Sigmoid colon (tissue), 7 donors: ENCODE results near the gene AIF1. TPM values are rescaled to one million over a fixed set of nuclear protein-coding genes. Genes with fewer than 3 reads are reported as not detected.
A peak's percentile ranks its signal among the peaks of the same experiment; 100 is the strongest.

Experiments
- DNase-seq: peaks from one replicate; pipeline ENCODE4 v3.0.0-alpha.2; 2019
- H3K27ac ChIP-seq, 4 donors: fragments of 200-600 bp; sonication (generic); one replicate each; pipeline ENCODE4 v1.5.1; 2016 to 2019; ENCODE audit warnings: mild to moderate bottlenecking in 1 of 4
- H3K27me3 ChIP-seq, 3 donors: fragments of 200-600 bp; sonication (generic); one replicate each; pipeline ENCODE4 v1.5.1; 2019; ENCODE audit warnings: mild to moderate bottlenecking in 1 of 3
- H3K36me3 ChIP-seq, 4 donors: fragments of 200-600 bp; sonication (generic); one replicate each; pipeline ENCODE4 v1.5.1; 2016 to 2019
- H3K4me1 ChIP-seq, 4 donors: fragments of 200-600 bp; sonication (generic); one replicate each; pipeline ENCODE4 v1.5.1; 2017 to 2019
- H3K4me3 ChIP-seq, 4 donors: fragments of 200-600 bp; sonication (generic); one replicate each; pipeline ENCODE4 v1.5.1; 2017 to 2019; ENCODE audit warnings: mild to moderate bottlenecking in 2 of 4, moderate library complexity in 1 of 4
- H3K9me3 ChIP-seq, 4 donors: fragments of 200-600 bp in 3 of 4; sonication (generic) in 3 of 4; one replicate each; pipeline versions ENCODE4 v1.5.1 to v1.6.1; 2013 to 2019
- EP300 ChIP-seq, 4 donors: sonication (generic); formaldehyde crosslinking; IDR thresholded peaks; one replicate each; pipeline ENCODE4 v1.6.1; 2017; ENCODE audit warnings: antibody characterized with exemption in 4 of 4
- POLR2A ChIP-seq, 2 donors: fragments of 450-650 bp; IDR thresholded peaks; one replicate each; pipeline ENCODE4 v1.6.1; 2016; ENCODE audit warnings: antibody characterized with exemption in 2 of 2, mild to moderate bottlenecking in 2 of 2, moderate library complexity in 2 of 2
- POLR2AphosphoS5 ChIP-seq, 4 donors: sonication (generic); formaldehyde crosslinking; IDR thresholded peaks; one replicate each; pipeline ENCODE4 v1.6.1; 2017; ENCODE audit warnings: antibody characterized with exemption in 4 of 4
- WGBS, 2 donors: extraction: QIAGEN DNeasy Blood & Tissue Kit; methylation state at CpG; one replicate each; pipeline ENCODE4 v1.1.7; 2013; 5-methylcytosine and 5-hydroxymethylcytosine counted together
- intact Hi-C: fragments of 100-400 bp; cut with DNase I; formaldehyde crosslinking; loops from one replicate; pipeline ENCODE4 v1.15.1; 2023
- polyA plus RNA-seq, 3 donors: library from polyadenylated mRNA; stranded (reverse); fragments of 200-250 nt; gene quantifications; one replicate each; pipeline ENCODE4 v1.2.3, GENCODE V29; 2013
- total RNA-seq, 4 donors: library from RNA; depleted of rRNA; stranded (reverse); fragments of >200 nt; gene quantifications; one replicate each; pipeline ENCODE4 v1.1.0, GENCODE V29; 2016
- TF ChIP-seq, protein P1 (sequence below), 4 experiments: fragments of 450-650 bp in 3 of 4; fragments of 200-600 bp in 1 of 4; IDR thresholded peaks; one replicate each; pipeline ENCODE4 v1.5.1; 2016 to 2019; ENCODE audit warnings: antibody characterized with exemption in 4 of 4, mild to moderate bottlenecking in 3 of 4, moderate library complexity in 2 of 4
- donor health status: healthy with polysubstance abuse.
- donor health status: Bipolar disorder and iron deficiency.
- donor health status: healthy.

The AIF1 gene
- total and polyA plus RNA-seq, 7 donors: 12.5 to 133 (median 59.6) TPM

DNA sequence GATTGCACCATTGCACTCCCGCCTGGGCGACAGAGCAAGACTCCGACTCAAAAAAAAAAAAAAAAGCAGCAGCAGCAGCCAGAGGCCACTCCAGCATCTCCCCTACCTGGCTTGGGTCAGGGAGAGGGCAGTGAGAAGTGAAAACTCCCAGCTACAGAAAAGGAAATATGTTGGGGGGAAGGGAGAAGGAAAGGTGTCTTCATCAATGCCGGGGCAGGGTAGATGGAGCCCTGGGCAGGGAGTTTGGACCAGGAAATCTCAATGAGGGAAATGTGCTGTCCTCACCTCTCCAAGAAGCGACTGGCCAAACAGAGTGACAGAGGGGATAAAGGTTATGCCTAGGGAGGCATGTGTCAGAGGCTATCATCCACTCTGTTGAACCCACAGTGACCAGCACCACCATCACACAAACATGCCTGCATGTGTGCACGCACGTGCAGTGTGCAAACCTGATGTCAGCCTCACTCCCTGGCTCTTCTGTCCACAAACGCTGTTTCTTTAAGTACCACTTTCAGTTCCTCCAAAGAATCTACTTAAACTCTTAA lies 887 bp upstream of the AIF1 start:
- intact Hi-C loops: no loop called here
- no peaks in the 10 kb centered on the region for H3K36me3 ChIP-seq
- no peak for DNase-seq
- H3K9me3 ChIP-seq: no peaks in the 10 kb centered on the region
- TF ChIP-seq POLR2A (IDR thresholded peaks at IDR 0.05) (no peak), EP300 (IDR thresholded peaks at IDR 0.05) (no peak), POLR2AphosphoS5 (IDR thresholded peaks at IDR 0.05) (no peak)
- TF ChIP-seq, protein P1, sequence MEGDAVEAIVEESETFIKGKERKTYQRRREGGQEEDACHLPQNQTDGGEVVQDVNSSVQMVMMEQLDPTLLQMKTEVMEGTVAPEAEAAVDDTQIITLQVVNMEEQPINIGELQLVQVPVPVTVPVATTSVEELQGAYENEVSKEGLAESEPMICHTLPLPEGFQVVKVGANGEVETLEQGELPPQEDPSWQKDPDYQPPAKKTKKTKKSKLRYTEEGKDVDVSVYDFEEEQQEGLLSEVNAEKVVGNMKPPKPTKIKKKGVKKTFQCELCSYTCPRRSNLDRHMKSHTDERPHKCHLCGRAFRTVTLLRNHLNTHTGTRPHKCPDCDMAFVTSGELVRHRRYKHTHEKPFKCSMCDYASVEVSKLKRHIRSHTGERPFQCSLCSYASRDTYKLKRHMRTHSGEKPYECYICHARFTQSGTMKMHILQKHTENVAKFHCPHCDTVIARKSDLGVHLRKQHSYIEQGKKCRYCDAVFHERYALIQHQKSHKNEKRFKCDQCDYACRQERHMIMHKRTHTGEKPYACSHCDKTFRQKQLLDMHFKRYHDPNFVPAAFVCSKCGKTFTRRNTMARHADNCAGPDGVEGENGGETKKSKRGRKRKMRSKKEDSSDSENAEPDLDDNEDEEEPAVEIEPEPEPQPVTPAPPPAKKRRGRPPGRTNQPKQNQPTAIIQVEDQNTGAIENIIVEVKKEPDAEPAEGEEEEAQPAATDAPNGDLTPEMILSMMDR (IDR thresholded peaks at IDR 0.05): no peak
- H3K27me3 ChIP-seq: no peaks in the 10 kb centered on the region
- 69 to 70% methylated on average over 8 of the region's 8 CpGs for WGBS, 2 donors
- peaks cover 0 to under 1% (median under 1%) of the 10 kb centered on the region in 4 donors for H3K4me1 ChIP-seq
- no peak overlapping the region for H3K4me3 ChIP-seq
- H3K27ac ChIP-seq: no peak overlapping the region

DNA sequence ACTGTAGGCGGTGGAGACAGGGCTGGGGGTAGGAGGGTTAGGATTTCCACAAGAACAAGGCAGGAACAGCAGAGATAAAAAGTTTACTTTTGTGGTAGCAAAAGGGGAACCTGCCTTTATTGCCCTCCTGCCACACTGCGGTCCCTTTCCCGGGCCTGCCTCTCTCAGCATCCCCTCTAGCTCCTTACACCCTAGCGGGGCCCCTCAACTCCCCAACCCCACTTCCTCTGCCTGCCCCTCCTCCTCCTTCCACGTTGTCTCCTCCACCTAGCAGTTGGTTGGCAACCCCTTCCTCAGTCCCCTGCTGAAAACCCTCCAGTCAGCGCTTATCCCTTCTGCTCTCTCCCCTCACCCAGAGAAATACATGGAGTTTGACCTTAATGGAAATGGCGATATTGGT lies 714 bp downstream of the AIF1 start:
- Histone ChIP-seq H3K4me1 (peaks cover 2 to 6% (median 4%) of the 10 kb centered on the region in 4 donors), H3K4me3 (peak overlapping the region in 3 of 4 donors; percentile 2 to 29 (median 9)), H3K27me3 (no peaks in the 10 kb centered on the region), H3K36me3 (no peaks in the 10 kb centered on the region), H3K9me3 (no peaks in the 10 kb centered on the region), H3K27ac (peak overlapping the region in 3 of 4 donors; percentile 14 to 36 (median 22))
- intact Hi-C loops: no loop called here
- no peak for DNase-seq
- TF ChIP-seq EP300 (IDR thresholded peaks at IDR 0.05): no peak
- TF ChIP-seq POLR2AphosphoS5 (IDR thresholded peaks at IDR 0.05): no peak
- TF ChIP-seq, protein P1 (IDR thresholded peaks at IDR 0.05): no peak
- no peak for TF ChIP-seq POLR2A (IDR thresholded peaks at IDR 0.05)
- WGBS, 2 donors: 40 to 82% methylated on average over 7 of the region's 7 CpGs

DNA sequence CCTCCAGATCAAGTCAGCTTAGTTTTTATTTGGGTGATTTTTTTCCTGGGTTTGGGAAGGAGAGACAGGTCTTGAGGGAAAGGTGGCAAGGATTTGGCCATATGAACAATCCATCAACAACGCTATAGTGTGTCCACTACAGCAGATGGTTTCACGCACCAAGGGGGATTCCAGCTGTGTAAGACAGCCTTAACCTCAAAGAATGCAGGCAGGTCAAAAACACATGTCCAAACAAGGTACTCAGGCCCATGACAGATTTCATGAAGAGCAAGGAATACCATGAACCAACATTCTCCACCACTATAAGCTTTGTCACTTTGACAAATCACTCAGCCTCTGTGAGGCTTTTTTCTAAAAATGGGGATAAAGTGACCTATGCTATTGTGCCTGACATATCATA lies 2.0 kb downstream of the AIF1 start:
- Histone ChIP-seq H3K27me3 (no peaks in the 10 kb centered on the region), H3K27ac (no peak overlapping the region), H3K4me3 (no peak overlapping the region), H3K4me1 (peaks cover 2 to 15% (median 9%) of the 10 kb centered on the region in 4 donors), H3K36me3 (no peaks in the 10 kb centered on the region), H3K9me3 (no peaks in the 10 kb centered on the region)
- intact Hi-C loops: no loop called here
- 97% methylated on average over 2 of the region's 2 CpGs for WGBS, 2 donors
- DNase-seq: no peak
- TF ChIP-seq POLR2A (IDR thresholded peaks at IDR 0.05) (no peak), POLR2AphosphoS5 (IDR thresholded peaks at IDR 0.05) (no peak), EP300 (IDR thresholded peaks at IDR 0.05) (no peak)
- TF ChIP-seq, protein P1 (IDR thresholded peaks at IDR 0.05): no peak

DNA sequence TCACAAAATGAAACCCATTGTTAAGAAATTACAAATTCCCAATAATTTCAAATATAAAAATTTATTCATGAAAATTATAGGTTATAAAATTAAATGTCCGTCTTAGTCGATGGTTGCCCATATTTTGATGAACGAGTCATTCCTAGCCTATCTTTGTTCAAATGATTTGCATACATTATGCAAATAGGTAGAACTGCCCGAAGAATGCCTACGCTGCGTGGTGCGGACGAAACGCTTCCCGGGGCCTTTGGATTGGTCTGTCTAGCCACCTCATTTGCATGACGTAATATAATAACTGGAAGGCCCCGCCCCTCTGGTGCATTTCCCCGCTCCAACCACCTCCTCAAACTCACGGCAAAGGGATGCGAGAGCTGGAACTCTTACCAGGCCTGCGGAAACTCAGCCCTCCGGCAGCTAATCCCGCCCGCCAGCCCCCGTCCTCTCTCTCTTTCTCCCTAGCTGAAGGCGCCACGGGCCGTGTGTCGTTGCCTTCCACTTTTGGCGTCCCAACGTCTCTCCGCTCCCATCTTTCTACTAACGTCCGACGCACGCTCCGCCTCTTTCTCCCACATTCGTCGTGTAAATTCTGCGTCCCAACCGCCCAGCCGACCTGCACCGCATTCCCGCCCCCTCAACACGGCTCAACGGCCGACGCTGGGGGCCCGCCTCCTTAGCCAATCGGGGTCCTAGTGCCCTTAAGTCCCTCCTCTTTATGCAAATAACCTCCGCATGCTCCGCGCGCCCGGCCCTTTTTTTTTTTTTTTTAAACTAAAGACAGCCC lies 5.0 kb downstream of the AIF1 start:
- TF ChIP-seq POLR2A (IDR thresholded peaks at IDR 0.05) (peak; percentile 80 to 87), EP300 (IDR thresholded peaks at IDR 0.05) (peak in 1 of 4 donors; percentile 27), POLR2AphosphoS5 (IDR thresholded peaks at IDR 0.05) (peak; percentile 79 to 87 (median 86))
- TF ChIP-seq, protein P1 (IDR thresholded peaks at IDR 0.05): no peak
- Histone ChIP-seq H3K27ac (peak overlapping the region; percentile 97 to 98 (median 98)), H3K27me3 (no peaks in the 10 kb centered on the region), H3K4me3 (peak overlapping the region; percentile 72 to 87 (median 82)), H3K36me3 (peaks cover 14 to 19% (median 17%) of the 10 kb centered on the region in 4 donors), H3K4me1 (peaks cover 2 to 24% (median 20%) of the 10 kb centered on the region in 4 donors), H3K9me3 (no peaks in the 10 kb centered on the region)
- peak; percentile 99 for DNase-seq
- intact Hi-C loops: loop anchor here (1.0 to 2.0 kb wide), 2 partner anchors 33 to 78 kb away; partner anchors contain the start of genes BAG6 and DDX39B
- 0 to 1% methylated on average over 50 of the region's 50 CpGs for WGBS, 2 donors
